ENCODE results near the gene CXCR6.
"Not testable (repeated sequence)": the region's sequence is repeated elsewhere in the genome, so short reads cannot be mapped to it uniquely, and the experiment has no call there.

The CXCR6 gene

DNA sequence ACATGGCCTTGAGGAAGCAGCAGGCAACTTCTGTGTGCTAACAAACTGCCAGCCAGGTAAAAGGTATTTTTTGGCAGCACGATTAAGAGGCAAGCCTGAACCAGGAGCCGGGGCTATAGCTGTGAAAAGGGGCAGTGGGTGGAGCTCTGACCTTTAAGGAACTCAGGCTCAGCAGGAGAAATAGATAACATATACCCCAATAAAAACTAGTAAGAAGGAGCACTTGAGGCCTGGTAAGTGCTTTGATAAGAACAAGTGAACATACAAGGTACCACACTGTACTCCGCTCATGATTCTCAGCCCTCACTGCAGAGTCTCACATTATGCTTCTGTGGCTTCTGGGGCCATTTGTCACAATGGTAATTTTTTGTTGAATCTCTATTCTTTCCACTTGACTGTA is 46.9 kb downstream of the CXCR6 start:
- Histone ChIP-seq H2AFZ (ENCODE audit: low read length, unreplicated experiment) (no peak overlapping the region), H3K27me3 (ENCODE audit: insufficient read depth, low read length) (no peaks in the 10 kb centered on the region), H3K27ac (ENCODE audit: low read depth, low read length) (no peak overlapping the region), H3K4me1 (ENCODE audit: control insufficient read depth, insufficient read depth, low read length, unreplicated experiment) (peaks cover 55% of the 10 kb centered on the region), H3K79me2 (ENCODE audit: control insufficient read depth, insufficient read depth, low read length, unreplicated experiment) (peaks cover 45% of the 10 kb centered on the region), H3K4me3 (ENCODE audit: low read depth, low read length) (no peak overlapping the region), H3K36me3 (ENCODE audit: insufficient read depth, low read length) (no peaks in the 10 kb centered on the region)

DNA sequence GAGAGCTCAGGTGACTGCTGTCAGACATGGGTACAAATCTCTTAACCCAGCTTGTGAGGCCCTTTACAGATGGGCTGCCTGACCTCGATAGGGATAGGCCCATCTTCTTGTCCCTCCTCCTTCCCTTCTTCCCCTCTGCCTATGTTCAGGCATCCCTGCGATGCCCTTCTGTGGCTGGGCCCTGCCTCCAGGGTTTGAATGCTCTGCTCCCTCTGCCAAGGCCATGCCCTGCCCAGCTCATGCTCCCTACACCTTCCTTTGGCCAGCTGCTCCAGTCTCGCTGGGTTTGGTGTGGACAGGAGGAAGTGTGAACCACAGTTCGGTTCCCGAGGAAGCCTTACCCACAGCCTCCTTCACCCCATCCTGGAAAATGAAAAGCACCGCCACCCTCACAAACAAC is 48.1 kb downstream of the CXCR6 start:
- H2AFZ ChIP-seq (ENCODE audit: low read length, unreplicated experiment), result no peak overlapping the region
- no peak overlapping the region for H3K27ac ChIP-seq (ENCODE audit: low read depth, low read length)
- H3K79me2 ChIP-seq (ENCODE audit: control insufficient read depth, insufficient read depth, low read length, unreplicated experiment), result peaks cover 46% of the 10 kb centered on the region
- no peaks in the 10 kb centered on the region for H3K27me3 ChIP-seq (ENCODE audit: insufficient read depth, low read length)
- no peak overlapping the region for H3K4me3 ChIP-seq (ENCODE audit: low read depth, low read length)
- H3K4me1 ChIP-seq (ENCODE audit: control insufficient read depth, insufficient read depth, low read length, unreplicated experiment), result peaks cover 50% of the 10 kb centered on the region
- no peaks in the 10 kb centered on the region for H3K36me3 ChIP-seq (ENCODE audit: insufficient read depth, low read length)

DNA sequence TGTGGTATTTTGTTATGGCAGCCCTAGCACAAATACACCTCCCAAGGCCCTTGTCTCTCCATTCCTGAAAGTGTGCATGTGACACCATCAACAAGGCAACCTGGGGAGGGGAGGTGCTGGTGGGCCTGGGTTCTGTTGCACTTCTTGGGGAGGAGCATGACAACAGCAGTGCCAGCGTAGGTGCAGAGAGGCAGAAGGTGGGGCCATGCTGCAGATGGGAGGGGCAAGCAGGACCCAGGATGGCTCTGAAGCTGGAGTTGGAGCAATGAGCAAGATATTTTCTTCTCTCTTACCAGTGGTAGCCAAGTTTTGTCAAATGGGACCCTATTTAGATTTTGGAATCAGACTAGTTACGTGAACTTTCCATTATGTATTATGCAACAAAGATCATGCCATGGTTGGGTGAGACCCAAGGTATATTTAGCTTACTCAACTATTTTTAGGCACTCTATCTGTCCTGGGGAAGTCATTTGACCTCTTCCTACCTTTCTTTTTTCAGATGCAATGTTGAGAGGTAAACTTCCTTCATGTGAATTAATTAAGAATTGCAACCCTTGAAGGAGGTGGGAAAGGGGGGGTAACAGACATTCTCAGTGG is 49.0 kb downstream of the CXCR6 start:
- H3K27me3 ChIP-seq (ENCODE audit: insufficient read depth, low read length), result no peaks in the 10 kb centered on the region
- peaks cover 38% of the 10 kb centered on the region for H3K79me2 ChIP-seq (ENCODE audit: control insufficient read depth, insufficient read depth, low read length, unreplicated experiment)
- H2AFZ ChIP-seq (ENCODE audit: low read length, unreplicated experiment), result no peak overlapping the region
- no peak overlapping the region for H3K4me3 ChIP-seq (ENCODE audit: low read depth, low read length)
- no peak overlapping the region for H3K27ac ChIP-seq (ENCODE audit: low read depth, low read length)
- peaks cover 46% of the 10 kb centered on the region for H3K4me1 ChIP-seq (ENCODE audit: control insufficient read depth, insufficient read depth, low read length, unreplicated experiment)
- H3K36me3 ChIP-seq (ENCODE audit: insufficient read depth, low read length), result no peaks in the 10 kb centered on the region

DNA sequence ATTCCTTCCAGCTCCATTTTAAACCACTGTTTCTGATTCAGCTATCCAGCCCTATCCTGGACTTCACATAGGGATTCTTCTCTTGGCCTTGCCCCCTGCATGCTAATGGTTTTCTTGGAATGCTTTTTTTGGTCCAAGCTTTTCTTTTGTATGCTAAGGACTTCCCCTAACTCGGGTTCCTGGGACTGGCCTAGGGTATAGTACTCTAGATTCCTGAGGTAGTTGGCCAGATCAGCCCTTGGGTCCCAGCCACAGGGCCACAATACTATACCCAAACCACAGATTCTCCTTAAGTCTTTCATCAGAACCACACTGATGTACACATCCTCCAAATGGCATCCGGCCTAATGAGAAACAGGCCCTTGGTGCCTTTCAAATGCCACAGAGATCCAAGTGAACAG is 49.6 kb downstream of the CXCR6 start:
- H3K4me3 ChIP-seq (ENCODE audit: low read depth, low read length), result no peak overlapping the region
- no peaks in the 10 kb centered on the region for H3K36me3 ChIP-seq (ENCODE audit: insufficient read depth, low read length)
- H3K79me2 ChIP-seq (ENCODE audit: control insufficient read depth, insufficient read depth, low read length, unreplicated experiment), result peaks cover 33% of the 10 kb centered on the region
- H3K27ac ChIP-seq (ENCODE audit: low read depth, low read length), result no peak overlapping the region
- no peaks in the 10 kb centered on the region for H3K27me3 ChIP-seq (ENCODE audit: insufficient read depth, low read length)
- H3K4me1 ChIP-seq (ENCODE audit: control insufficient read depth, insufficient read depth, low read length, unreplicated experiment), result peaks cover 40% of the 10 kb centered on the region
- H2AFZ ChIP-seq (ENCODE audit: low read length, unreplicated experiment), result no peak overlapping the region

DNA sequence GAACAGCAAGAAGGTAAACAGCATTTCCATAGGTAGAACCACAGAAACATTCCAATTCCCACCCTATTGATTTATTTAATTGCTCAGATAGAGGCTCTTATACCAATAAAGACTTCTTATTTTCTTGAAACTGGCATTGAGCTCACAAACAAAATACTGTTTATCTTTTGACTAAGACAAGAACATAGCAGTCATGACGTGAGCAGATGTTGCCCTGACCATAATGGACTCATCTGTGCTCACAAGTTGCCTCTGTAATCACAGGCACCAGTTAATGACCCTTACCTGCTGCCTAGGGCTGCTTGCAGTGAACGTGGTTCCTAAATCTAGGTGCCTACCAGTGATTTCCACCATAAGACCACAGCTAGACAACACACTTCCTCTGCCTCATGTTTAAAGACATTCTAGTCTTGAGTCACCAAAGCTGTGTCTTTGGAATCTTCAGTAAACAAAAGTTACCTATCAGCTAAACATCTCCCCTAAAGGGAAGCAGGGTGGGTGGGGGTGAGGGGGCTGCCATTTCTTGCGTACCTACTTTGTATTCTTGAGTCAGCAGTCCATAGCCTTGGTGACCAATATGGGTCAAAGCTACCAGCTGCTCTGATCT is 50.3 kb downstream of the CXCR6 start:
- H3K36me3 ChIP-seq (ENCODE audit: insufficient read depth, low read length), result no peaks in the 10 kb centered on the region
- H3K27ac ChIP-seq (ENCODE audit: low read depth, low read length), result no peak overlapping the region
- H2AFZ ChIP-seq (ENCODE audit: low read length, unreplicated experiment), result no peak overlapping the region
- peaks cover 26% of the 10 kb centered on the region for H3K79me2 ChIP-seq (ENCODE audit: control insufficient read depth, insufficient read depth, low read length, unreplicated experiment)
- no peak overlapping the region for H3K4me3 ChIP-seq (ENCODE audit: low read depth, low read length)
- H3K4me1 ChIP-seq (ENCODE audit: control insufficient read depth, insufficient read depth, low read length, unreplicated experiment), result peaks cover 33% of the 10 kb centered on the region
- H3K27me3 ChIP-seq (ENCODE audit: insufficient read depth, low read length), result no peaks in the 10 kb centered on the region

DNA sequence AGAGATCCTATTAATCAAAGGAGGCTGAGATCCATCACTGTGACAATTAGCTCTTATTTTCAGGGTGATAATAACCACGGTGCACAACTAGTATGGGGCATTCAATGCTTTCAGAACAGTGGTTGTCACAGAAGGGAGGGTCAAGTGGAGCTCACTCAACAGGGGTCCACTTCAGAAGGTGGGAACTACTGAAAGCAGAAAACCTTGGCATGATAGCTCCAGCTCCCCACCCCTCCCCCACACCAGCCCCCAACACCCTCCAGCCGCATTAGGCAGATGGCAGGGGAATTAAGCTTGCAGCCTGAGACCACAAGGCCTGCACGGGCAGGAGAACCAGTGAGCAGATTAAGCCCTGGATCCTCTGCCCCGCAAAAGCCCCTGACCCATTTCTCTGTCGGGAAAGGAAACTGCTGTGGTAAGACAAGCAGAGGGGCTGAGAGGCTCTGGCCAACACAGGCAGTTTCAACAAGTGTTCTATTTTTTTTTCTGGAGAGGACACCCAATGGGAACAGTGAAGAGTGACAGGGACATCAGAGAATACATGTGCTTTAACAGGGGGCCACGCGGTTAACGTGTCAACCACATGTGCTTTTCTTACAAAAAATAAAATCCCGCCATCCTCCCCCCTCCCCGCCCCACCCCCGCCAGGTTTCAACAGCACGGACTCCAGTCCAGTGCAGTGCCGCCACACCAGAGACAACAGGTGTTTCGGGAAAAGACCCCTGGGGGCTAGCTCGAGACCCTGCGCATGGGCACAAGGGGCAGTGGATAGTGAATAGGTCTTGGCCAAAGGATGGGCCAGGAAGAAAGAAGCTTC is 51.4 kb downstream of the CXCR6 start:
- peak overlapping the region; percentile 90 for H3K4me3 ChIP-seq (ENCODE audit: low read depth, low read length)
- H3K27ac ChIP-seq (ENCODE audit: low read depth, low read length), result no peak overlapping the region
- H3K4me1 ChIP-seq (ENCODE audit: control insufficient read depth, insufficient read depth, low read length, unreplicated experiment), result peaks cover 23% of the 10 kb centered on the region
- H3K27me3 ChIP-seq (ENCODE audit: insufficient read depth, low read length), result no peaks in the 10 kb centered on the region
- H3K79me2 ChIP-seq (ENCODE audit: control insufficient read depth, insufficient read depth, low read length, unreplicated experiment), result peaks cover 18% of the 10 kb centered on the region
- peak overlapping the region; percentile 95 for H2AFZ ChIP-seq (ENCODE audit: low read length, unreplicated experiment)
- no peaks in the 10 kb centered on the region for H3K36me3 ChIP-seq (ENCODE audit: insufficient read depth, low read length)

DNA sequence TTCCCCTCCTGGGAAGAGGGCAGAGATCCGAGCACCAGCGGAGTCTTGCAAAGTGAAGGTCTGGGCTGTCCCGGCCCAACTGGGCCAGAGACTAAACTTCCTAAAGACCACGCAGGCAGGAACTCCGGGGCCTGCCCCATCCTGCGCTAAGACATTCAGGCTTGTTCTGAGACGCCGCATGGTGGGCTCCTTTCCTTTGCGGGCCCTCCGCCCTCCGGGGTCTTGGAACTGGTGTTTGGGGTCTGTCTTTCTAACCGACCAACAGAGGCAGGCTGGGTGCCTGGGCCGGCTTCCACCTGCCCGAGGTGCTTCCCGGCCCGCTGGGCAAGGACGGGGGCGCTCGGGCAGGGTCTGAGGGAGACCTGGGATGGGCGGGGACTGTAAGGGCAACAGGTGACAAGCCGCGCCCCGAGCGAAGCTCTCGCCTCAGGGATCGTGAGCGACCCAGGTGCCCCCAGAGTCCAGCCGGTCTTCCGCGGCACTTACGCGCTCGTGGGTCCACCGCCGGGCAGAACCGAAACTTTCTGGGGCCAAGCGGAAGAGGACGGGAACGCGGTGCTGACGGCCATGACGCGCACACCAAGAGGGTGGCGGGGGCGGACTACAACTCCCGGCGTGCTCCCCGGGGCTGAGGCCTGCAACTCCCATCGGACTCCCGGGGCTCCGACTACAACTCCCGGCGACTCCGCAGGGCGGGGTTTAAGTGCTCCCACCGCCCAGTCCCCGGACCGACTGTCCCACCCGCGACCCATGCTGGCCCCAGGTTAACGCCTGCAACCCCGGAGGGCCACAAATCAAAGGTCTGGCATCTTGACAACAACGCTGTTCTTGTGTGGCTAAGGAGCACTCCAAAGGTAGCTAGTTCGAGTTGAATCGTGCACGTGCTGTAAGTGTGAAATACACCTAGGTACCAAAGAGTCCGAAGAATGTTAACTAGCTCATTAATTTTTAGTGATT is 52.2 kb downstream of the CXCR6 start, which contains the start of gene FYCO1:
FYCO1 (minus strand) TSS at position 589 of the 957 bp plus-strand sequence. CDS start 10,914 bp downstream, outside the sequence.
- peak within 1 kb of the TSS; percentile 90 for H3K4me3 ChIP-seq (ENCODE audit: low read depth, low read length)
- peaks cover 20% of the 10 kb centered on the region for H3K4me1 ChIP-seq (ENCODE audit: control insufficient read depth, insufficient read depth, low read length, unreplicated experiment)
- H3K79me2 ChIP-seq (ENCODE audit: control insufficient read depth, insufficient read depth, low read length, unreplicated experiment), result peaks cover 17% of the 10 kb centered on the region
- peak within 1 kb of the TSS; percentile 3; the same call in 1 of the 2 replicates for H3K27ac ChIP-seq (ENCODE audit: low read depth, low read length)
- no peaks in the 10 kb centered on the region for H3K27me3 ChIP-seq (ENCODE audit: insufficient read depth, low read length)
- no peaks in the 10 kb centered on the region for H3K36me3 ChIP-seq (ENCODE audit: insufficient read depth, low read length)
- peak within 1 kb of the TSS; percentile 98 for H2AFZ ChIP-seq (ENCODE audit: low read length, unreplicated experiment)

DNA sequence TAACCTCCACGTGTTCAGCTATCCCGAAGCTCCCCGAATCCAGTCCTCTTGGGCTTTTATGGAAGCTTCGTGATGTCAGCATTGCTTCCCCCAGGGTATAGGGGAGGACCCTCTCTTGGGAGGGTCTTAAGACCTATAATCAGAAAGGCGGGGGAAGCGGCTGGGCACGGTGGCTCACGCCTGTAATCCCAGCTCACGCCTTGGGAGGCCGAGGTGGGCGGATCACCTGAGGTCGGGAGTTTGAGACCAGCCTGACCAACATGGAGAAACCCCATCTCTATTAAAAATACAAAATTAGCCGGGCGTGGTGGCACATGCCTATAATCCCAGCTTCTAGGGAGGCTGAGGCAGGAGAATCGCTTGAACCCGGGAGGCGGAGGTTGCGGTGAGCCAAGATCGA is 54.2 kb downstream of the CXCR6 start:
- H2AFZ ChIP-seq (ENCODE audit: low read length, unreplicated experiment); H3K27ac ChIP-seq (ENCODE audit: low read depth, low read length); H3K4me3 ChIP-seq (ENCODE audit: low read depth, low read length); H3K27me3 ChIP-seq (ENCODE audit: insufficient read depth, low read length); H3K36me3 ChIP-seq (ENCODE audit: insufficient read depth, low read length): not testable (repeated sequence)
- Histone ChIP-seq H3K4me1 (ENCODE audit: control insufficient read depth, insufficient read depth, low read length, unreplicated experiment) (peaks cover 20% of the 10 kb centered on the region), H3K79me2 (ENCODE audit: control insufficient read depth, insufficient read depth, low read length, unreplicated experiment) (peaks cover 17% of the 10 kb centered on the region)

DNA sequence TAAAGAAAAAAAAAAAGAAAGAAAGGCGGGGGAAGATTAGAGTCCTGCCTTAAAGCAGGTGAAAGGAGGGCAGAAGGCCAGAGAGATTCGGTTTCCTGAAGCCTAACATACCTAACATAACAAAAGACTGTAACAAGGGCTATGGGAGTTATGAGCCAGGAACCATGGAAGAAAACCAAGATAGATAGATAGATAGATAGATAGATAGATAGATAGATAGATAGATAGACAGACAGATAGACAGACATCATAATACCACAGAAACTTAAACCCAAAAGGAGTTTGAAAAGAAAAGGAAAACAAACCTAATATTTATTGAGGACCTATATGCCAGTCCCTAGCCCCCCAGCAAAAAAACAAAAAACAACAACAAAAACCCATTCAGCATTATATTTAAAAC is 54.7 kb downstream of the CXCR6 start:
- H3K36me3 ChIP-seq (ENCODE audit: insufficient read depth, low read length), result no peaks in the 10 kb centered on the region
- no peak overlapping the region for H3K4me3 ChIP-seq (ENCODE audit: low read depth, low read length)
- peaks cover 20% of the 10 kb centered on the region for H3K4me1 ChIP-seq (ENCODE audit: control insufficient read depth, insufficient read depth, low read length, unreplicated experiment)
- H2AFZ ChIP-seq (ENCODE audit: low read length, unreplicated experiment), result no peak overlapping the region
- no peaks in the 10 kb centered on the region for H3K27me3 ChIP-seq (ENCODE audit: insufficient read depth, low read length)
- H3K79me2 ChIP-seq (ENCODE audit: control insufficient read depth, insufficient read depth, low read length, unreplicated experiment), result peaks cover 17% of the 10 kb centered on the region
- H3K27ac ChIP-seq (ENCODE audit: low read depth, low read length), result no peak overlapping the region
